ENCODE data around the gene NFIA.

The NFIA gene

GRCh38 chr1:61160526-61160925 lies 78.2 kb downstream of the NFIA start:
- no peak for DNase-seq

- DNase-seq = no peak
Observed at GRCh38 chr1:61162520-61163258, 80.3 kb downstream of the NFIA start.

- no peak for DNase-seq
Observed at GRCh38 chr1:61163355-61163754, 81.0 kb downstream of the NFIA start.

GRCh38 chr1:61165402-61165801 lies 83.0 kb downstream of the NFIA start:
- DNase-seq = no peak

GRCh38 chr1:61167309-61167708 lies 84.9 kb downstream of the NFIA start:
- no peak for DNase-seq

GRCh38 chr1:61169045-61169444 lies 86.7 kb downstream of the NFIA start:
- no peak for DNase-seq

GRCh38 chr1:61169634-61170033 lies 87.3 kb downstream of the NFIA start:
- DNase-seq = no peak

- no peak for DNase-seq
Observed at GRCh38 chr1:61170328-61171238, 88.2 kb downstream of the NFIA start.

- no peak for DNase-seq
Observed at GRCh38 chr1:61171346-61171745, 89.0 kb downstream of the NFIA start.

GRCh38 chr1:61171974-61172373 lies 89.6 kb downstream of the NFIA start:
- DNase-seq = no peak

GRCh38 chr1:61173118-61173517 lies 90.8 kb downstream of the NFIA start:
- DNase-seq = no peak

GRCh38 chr1:61174060-61174795 lies 91.9 kb downstream of the NFIA start:
- no peak for DNase-seq

- no peak for DNase-seq
Observed at GRCh38 chr1:61175976-61176375, 93.6 kb downstream of the NFIA start.

- DNase-seq = no peak
Observed at GRCh38 chr1:61181067-61182038, 99.0 kb downstream of the NFIA start.

- DNase-seq = no peak
Observed at GRCh38 chr1:61182049-61182448, 99.7 kb downstream of the NFIA start.

GRCh38 chr1:61182480-61182879 lies 100.1 kb downstream of the NFIA start:
- DNase-seq = no peak

GRCh38 chr1:61183471-61184039 lies 101.2 kb downstream of the NFIA start:
- DNase-seq = no peak

- DNase-seq = no peak
Observed at GRCh38 chr1:61184040-61184713, 101.8 kb downstream of the NFIA start.

GRCh38 chr1:61184714-61185106 lies 102.3 kb downstream of the NFIA start:
- DNase-seq = no peak

GRCh38 chr1:61186753-61187152 lies 104.4 kb downstream of the NFIA start:
- no peak for DNase-seq

All from CD4-positive, alpha-beta T cell treated with Interleukin-21 for 1 hour (primary cell).